HG03378 (cell line): ENCODE measurements around the gene PILRB.
"Not testable (repeated sequence)": the region's sequence is repeated elsewhere in the genome, so short reads cannot be mapped to it uniquely, and the experiment has no call there.

Experiments used
- ATAC-seq: cut with Tn5 transposase; IDR thresholded peaks from one replicate; pipeline ENCODE4 v1.9.1; 2021; ENCODE audit warnings: mild to moderate bottlenecking, moderate library complexity; ENCODE audit not compliant: unreplicated experiment

The PILRB gene

DNA sequence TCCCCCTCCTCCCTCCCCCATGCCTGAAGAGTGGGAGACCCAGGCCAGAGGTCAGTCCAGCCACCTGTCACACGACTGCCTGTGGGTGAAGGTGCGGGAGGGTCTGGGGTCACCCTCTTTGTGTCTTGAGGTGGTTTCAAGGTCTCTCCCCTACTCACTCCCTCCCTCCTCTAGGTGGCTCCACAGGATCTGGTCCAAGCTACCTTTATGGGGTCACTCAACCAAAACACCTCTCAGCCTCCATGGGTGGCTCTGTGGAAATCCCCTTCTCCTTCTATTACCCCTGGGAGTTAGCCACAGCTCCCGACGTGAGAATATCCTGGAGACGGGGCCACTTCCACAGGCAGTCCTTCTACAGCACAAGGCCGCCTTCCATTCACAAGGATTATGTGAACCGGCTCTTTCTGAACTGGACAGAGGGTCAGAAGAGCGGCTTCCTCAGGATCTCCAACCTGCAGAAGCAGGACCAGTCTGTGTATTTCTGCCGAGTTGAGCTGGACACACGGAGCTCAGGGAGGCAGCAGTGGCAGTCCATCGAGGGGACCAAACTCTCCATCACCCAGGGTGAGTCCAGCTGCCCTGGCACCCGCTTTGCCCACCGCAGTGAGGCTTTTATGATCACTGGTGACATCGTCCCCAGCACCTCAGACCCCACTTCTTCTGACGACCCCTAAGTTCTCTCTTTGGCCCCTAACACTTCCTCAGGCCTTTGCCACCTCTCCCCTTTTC is 16.1 kb downstream of the PILRB start:
- ATAC-seq: not testable (repeated sequence)

DNA sequence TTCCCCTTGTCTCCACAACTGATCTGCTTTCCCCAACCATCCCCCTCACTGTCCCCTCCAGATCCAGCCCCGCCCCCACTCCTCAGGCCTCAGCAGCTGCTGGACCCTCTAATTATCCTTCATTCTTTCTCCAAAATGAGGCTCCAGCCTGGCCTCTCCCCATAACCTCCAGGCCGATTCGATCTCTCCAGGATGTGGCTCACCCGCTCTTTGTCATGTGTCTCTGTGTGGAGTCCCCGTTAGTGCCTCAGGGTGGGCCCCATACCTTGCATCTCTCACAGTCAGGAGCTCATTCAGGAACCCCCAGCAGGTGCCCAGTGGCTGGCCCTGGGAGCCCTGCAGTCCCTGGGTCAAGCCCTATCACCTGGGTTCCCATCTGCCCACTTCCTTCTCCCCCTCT is 16.7 kb downstream of the PILRB start:
- no peak for ATAC-seq

DNA sequence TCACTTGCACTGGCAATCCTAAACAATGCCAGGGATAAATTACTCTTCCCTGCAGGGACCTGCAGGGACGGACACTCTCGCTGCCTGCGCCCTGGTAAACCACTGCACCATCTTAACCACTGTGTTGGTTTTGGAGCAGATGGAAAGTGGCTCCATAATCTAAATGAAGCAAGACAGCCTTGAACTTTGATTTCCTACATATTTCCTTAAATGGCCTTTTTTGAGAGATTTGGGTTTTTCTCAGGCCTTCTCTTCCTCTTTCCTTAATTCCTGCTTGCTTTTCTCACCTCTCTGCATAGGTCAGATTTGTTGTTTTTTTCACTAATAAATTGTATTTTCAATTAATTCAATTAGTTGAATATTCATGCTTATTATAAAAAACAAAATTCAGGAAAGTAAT is 18.1 kb downstream of the PILRB start:
- no peak for ATAC-seq

DNA sequence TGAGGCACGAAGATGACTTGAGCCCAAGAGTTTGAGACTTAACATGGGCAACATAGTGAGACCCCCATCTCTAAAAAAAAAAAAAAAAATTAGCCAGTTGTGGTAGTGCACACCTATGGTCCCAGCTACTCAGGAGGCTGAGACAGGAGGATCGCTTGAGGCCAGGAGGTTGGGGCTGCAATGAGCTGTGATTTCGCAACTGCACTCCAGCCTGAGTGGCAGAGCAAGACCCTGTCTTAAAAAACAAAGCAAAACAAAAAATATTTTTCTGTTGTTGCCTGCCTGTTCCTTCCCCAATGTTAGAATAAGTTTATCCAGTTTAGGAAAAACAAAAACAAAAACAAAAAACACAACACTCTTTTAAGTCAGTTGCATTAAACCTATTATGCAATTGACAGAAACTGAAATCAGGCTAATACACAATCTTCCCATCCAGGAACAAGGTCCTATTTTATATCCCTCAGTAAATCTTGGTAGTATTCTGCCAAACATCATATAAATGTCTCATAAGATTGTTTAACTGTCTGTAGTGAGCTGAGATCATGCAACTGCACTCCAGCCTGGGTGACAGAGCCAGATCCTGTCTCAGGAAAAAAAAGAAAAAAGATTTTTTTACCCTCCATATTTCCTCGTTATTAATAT is 20.3 kb downstream of the PILRB start:
- no peak for ATAC-seq

DNA sequence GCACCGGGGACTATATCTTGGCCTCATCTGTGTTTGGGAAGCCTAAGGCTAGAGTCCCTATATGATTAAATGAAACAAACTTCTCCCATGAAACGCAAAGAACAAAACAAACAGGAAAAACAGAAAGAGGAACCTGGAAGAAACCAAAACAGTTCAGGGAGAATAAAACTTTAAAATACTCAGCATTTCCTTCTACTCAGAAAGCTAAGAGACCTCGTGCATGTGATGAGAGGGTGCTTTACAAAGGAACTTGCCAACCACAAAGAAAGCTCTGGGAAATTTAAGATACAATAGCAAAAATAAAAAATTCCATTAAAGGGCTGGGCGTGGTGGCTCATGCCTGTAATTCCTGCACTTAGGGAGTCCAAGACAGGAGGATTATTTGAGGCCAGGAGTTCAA is 22.3 kb downstream of the PILRB start:
- no peak for ATAC-seq

DNA sequence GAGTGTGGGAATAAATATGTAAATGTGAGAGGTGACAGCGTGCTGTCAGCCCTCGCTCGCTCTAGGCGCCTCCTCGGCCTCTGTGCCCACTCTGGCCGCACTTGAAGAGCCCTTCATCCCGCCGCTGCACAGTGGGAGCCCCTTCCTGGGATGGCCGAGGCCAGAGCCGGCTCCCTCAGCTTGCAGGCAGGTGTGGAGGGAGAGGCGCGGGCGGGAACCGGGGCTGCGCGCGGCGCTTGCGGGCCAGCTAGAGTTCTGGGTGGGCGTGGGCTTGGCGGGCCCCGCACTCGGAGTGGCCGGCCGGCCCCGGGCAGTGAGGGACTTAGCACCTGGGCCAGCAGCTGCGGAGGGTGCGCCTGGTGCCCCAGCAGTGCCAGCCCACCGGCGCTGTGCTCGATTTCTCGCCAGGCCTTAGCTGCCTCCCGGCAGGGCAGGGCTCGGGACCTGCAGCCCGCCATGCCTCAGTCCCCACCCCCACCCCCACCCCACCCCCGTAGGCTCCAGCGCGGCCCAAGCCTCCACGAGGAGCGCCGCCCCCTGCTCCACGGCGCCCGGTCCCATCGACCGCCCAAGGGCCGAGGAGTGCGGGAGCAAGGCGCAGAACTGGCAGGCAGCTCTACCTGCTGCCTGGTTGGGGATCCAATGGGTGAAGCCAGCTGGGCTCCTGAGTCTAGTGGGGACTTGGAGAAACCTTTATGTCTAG is 23.8 kb downstream of the PILRB start:
- ATAC-seq: not testable (repeated sequence)

DNA sequence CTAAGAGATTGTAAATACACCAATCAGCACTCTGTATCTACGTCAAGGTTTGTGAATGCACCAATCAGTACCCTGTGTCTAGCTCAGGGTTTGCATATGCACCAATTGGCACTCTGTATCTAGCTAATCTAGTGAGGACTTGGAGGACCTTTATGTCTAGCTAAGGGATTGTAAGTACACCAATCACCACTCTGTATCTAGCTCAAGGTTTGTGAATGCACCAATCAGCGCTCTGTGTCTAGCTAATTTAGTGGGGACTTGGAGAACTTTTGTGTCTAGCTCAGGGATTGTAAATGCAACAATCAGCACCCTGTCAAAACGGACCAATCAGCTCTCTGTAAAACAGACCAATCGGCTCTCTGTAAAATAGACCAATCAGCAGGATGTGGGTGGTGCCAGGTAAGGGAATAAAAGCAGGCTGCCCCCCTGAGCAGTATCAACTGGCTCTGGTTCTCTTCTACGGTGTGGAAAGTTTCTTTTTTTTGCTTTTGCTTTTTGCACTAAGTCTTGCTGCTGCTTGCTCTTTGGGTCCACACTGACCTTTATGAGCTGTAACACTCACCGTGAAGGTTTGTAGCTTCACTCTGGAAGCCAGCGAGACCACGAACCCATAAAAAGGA is 24.4 kb downstream of the PILRB start:
- ATAC-seq: not testable (repeated sequence)

DNA sequence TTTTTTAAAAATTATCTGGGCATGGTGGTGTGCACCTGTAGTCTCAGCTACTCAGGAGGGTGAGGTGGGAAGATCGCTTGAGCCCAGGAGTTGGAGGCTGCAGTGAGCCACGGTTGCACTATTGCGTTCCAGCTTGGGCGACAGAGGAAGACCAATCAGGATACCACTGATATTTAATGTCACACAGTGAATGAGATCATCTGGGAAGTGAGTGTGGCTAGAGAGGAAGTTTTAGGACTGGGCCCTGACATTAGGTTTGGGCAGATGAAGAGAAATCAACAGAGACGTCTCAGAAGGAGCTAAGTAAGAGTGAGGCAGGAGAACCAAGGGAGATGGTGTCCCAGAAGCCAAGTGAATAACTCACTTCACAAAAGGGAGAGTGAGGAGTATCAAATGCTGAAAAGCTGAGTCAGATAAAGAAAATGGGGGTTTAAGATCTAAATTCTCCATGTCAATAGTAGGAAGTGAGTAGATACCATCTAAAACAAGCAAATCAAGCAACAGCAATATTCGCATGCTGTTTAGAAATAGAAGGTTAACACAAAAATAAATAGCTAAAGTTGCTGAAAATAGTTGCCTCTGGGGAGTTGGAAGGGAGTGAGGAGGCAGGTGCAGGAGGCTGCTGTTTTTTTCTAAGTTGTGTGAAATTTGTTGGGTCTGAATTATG is 26.8 kb downstream of the PILRB start:
- ATAC-seq: no peak

DNA sequence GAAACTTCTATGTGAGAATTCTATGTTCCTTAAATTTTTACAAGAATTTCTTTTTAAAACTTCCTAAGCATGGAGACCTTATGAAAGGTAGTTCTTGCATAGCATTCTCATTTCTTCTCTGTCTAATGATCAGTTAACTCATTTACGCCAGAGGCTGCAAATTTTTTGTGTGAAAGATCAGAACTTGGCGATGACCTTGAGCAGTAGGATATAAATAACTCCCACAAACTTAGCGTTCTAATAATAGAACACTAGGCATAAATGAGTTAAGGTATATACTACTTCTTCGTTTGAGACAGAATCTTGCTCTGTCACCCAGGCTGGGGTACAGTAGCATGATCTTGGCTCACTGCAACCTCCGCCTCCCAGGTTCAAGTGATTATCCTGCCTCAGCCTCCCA is 29.0 kb downstream of the PILRB start:
- ATAC-seq: no peak

DNA sequence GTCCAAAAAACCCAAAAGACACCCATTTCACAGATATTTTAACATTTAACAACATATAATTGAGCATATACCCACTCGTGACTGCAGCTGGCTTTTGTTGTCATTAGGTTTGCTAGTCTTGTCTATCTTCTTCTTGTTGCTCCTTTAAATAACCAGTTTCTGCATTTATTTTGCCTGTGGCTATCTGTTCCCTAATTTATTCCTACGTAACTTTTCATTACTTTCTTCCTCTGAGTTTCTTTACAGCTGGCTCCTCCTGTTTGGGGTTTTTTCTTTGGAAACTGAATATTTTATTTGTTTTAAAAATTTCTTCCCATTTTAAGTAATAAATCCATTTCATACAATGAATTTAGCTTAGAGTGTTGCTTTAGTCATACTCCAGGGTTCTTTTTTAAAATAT is 29.8 kb downstream of the PILRB start:
- no peak for ATAC-seq

DNA sequence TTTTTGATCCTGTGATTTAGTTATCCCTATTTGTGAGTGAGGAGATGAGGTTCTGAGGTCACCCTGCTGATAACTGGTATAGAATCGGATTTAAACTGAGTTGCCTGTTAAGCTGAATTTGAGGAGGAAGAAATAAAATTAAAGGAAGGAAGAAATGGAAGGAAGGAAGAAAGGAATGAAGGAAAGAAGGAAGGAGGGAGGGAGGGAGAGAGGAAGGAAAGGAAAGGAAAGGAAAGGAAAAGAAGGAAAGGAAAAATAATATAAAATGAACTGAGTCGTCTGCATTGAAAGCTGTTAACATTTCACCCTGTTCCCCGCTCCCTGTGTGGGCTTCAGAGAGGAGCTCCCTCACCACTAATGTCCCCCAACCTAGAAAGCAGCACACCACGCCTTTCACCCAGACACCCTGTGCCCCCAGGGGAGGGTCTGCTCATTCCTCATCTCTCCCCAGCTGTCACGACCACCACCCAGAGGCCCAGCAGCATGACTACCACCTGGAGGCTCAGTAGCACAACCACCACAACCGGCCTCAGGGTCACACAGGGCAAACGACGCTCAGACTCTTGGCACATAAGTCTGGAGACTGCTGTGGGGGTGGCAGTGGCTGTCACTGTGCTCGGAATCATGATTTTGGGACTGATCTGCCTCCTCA is 31.6 kb downstream of the PILRB start:
- ATAC-seq: no peak

DNA sequence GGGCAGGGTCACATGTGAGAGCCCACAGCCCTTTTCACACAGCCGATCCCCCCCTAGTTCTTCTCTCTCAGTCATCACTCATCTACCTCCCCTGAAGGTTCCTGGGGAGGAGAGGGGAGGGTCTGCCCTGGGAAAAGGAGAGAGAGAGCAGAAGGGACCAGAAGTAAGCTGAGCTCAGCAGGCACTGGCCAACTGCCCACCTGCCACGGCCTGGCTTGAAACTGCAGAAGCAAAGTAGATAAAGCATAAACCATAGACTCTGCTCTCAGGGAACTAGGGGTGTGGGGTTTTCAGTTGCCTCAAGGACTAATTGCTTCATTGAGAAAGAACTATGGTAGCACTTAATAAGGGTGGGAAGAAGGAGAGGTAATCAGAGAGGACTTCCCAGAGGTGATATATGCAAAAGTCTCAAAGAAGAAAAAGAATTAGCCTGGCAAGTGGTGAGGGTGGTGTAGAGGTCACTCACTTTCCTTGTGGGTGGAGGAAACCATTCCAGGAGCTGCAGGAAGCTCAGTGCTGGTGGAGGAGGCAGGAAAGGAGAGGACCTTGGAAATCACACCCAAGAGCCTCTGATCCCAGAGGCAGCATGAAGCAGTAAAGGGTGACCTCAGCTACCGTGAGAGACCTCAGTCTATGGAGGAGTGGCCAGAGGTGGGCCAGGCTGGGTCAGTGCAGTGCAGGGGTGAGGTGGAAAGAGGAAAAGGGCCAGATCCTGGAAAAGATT is 32.5 kb downstream of the PILRB start:
- no peak for ATAC-seq

DNA sequence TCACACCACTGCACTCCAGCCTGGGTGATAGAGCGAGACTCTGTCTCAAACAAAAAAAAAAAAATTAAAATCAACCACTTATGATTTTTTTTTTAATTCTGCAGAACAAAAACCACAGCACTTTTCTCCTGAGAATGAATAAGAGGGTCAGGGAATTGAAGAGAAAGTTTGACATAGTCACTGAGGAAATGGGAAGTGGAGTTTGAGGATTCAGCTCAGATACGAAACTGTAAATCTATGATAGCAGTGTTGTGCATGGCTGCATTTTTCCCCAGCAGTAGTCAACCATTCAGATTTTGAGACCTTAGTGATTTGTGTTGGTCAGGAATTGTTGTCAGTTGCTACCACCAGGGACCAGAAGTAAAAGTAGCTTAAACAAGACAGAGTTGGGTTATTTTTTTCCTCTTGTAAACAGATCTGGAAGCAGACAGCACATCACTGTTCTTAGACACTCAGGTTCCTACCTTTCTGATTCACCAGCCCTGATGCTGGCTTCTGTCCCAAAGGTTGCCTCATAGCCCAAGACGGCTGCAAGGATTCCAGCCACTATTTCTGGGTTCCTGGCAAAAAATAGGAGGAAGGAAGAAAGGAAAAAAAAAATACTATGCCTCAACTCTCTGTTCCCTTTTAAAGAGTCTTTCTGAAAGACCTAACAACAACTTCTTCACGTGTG is 35.5 kb downstream of the PILRB start:
- no peak for ATAC-seq

DNA sequence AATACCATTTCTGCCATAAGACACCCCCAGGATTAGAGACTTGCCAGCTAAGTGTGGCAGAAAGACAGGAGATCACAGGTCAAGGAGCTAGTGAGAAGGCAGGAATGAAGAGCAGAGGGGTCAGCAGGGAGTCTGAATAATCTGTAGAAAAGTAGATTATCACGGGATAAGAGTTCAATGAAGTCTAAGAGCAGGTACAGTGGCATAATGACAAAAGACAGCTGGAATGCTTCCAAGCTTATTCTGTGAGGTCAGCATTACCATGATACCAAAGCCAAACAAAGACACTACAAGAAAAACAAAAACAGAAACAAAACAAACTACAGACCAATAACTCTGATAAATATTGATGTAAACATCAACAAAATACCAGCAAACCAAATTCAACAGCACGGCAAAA is 36.2 kb downstream of the PILRB start:
- ATAC-seq: no peak

DNA sequence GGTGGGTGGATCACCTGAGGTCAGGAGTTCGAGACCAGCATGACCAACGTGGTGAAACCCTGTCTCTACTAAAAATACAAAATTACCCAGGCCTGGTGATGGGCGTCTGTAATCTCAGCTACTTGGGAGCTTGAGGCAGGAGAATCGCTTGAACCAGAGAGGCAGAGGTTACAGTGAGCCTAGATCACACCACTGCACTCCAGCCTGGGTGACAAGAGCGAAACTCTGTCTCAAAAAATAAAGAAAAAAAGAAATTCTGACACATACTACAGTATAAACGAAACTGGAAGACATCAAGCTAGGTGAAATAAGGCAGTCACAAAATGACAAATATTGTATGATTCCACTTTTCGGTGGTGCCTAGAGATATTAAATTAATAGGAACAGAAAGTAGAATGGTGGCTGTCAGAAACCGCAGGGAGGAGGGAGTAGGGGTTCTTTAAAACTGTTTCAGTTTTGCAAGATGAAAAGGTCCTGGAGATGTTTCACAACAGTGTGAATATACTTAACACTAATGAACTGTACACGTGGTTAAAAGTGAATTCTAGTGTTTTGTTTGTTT is 38.6 kb downstream of the PILRB start:
- peak; percentile 87 for ATAC-seq

DNA sequence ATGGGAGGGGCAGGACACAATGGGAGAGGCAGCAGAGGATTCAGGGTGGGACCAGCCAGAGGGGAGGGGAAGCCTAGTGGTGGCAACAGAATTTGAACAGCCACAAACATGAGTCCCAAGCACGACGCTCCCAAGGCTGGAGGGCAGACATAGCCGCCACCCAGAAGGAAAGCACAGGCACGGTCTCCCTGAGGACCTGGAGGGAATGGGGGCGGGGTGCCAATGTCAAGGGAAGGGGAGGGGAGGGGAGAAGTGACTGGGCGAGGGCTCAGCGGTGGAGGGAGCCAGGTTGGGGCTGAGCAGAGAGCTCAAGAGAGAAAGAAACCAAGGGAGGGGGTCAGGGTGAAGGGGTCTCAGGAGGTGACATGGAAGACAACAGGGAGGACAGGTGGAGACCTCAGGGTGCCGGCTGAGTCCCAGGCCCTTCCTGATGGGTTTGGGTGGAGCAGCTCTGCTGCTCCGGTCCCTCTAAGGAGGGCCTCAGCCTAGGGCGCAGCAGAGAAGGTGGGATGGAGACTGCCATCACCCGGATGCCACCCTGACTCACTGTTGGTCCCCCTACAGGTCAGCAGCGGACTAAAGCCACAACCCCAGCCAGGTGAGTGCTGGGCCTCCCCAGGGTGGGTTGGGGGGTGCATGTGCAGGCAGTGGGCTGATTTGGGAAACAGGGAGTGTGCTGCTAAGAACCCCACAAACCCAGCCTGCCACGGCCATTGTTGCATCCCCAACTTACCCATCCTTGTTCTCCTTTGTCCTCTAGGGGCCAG is 39.6 kb downstream of the PILRB start:
- no peak for ATAC-seq

DNA sequence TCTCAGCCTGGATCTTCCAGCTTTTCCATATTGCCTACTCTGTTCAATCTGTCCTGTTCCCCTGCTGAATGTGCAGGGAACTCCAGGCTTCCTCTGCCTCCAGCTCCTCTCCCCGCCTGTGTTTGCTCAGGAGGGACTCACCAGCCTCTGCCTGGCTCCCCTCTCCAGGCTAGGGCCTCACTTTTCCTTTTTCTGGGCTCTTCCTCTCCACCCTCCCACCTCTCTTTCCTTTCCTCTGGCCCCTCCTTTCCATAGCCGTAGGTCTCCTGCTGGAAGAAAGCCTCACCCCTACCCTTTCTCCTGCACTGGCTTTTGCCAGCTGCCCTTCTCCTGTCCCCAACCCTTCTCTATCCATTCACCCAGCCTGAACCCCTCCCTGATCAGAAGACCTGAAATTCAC is 40.3 kb downstream of the PILRB start:
- ATAC-seq: no peak

DNA sequence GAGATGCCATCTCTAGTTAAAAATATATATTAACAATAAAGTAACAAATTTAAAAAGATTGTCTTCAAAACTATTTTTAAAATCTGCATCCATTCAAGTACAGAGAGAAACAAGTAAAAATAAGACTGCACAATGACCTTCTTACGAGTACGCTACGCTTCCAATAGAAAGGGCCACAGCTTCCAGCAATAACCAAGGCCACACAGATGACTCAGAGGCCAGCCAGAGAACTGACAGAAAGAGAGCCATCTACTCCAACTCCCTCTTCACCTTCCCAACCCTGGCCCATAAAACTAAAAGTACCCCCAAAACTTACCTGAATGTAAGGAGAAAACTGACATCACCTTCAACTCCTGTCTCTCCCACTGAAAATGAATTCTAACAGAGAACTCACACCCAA is 42.1 kb downstream of the PILRB start:
- no peak for ATAC-seq
